ENCODE measurements around the gene BRCA2.

Gene BRCA2

DNA sequence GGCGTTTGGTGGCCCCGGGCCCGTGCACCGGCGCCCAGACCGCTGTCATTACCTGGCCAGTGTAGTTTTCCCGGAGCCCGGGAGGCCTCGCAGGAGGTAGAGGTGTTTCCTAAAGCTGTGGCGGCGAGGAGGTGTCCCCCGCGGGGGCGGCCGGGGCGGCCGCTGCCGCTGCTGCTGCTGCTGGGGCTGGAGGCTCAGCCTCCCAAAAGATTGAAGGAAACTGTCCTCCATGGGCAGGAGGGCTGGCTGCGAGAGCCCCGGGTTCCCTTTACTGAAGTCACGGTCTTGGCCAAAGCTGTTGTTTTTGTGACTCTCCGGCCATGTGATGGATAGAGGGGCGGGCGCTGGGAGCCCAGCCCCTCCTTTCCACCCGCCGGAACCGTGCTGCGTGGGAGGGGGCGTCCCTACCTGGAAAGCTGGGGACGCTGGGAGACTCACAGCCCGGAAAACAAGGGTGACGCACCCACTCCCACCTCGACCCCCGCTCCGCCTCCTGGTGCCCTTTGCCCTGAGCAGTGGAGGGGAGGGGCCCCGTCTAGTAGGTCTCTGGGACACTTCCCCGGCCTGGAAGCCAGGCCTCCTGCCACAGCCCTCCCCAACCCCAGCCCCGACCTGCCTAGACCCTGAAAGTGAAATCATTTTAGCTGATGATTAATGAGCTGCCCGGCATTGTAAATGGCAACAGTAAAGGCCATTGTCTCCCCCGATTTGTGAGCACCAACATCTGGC, 112.7 kb downstream of the BRCA2 start, which contains the start of gene N4BP2L1:
TSS of gene N4BP2L1 (minus strand) at position 279 of the 729 bp plus-strand sequence. CDS start at position 231, 48 bp downstream.
- no peak for DNase-seq (ENCODE audit: low read depth, low spot score)
- peak within 1 kb of the TSS; percentile 59 for H3K4me3 ChIP-seq (ENCODE audit: low read depth, low read length)
- ChIA-PET POLR2A (interaction anchor here (0.6 kb wide), 1 partner anchor 72 kb away, joined by 5 read pairs; no protein-coding TSS in a partner anchor), CTCF (interaction anchor here (1.3 to 2.0 kb wide), 2 partner anchors 13 to 153 kb away, joined by 3 to 4 read pairs; no protein-coding TSS in a partner anchor)
- TF ChIP-seq, protein P1, sequence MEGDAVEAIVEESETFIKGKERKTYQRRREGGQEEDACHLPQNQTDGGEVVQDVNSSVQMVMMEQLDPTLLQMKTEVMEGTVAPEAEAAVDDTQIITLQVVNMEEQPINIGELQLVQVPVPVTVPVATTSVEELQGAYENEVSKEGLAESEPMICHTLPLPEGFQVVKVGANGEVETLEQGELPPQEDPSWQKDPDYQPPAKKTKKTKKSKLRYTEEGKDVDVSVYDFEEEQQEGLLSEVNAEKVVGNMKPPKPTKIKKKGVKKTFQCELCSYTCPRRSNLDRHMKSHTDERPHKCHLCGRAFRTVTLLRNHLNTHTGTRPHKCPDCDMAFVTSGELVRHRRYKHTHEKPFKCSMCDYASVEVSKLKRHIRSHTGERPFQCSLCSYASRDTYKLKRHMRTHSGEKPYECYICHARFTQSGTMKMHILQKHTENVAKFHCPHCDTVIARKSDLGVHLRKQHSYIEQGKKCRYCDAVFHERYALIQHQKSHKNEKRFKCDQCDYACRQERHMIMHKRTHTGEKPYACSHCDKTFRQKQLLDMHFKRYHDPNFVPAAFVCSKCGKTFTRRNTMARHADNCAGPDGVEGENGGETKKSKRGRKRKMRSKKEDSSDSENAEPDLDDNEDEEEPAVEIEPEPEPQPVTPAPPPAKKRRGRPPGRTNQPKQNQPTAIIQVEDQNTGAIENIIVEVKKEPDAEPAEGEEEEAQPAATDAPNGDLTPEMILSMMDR (IDR thresholded peaks at IDR 0.05; ENCODE audit: insufficient read depth, low read length, missing control alignments), result no peak

DNA sequence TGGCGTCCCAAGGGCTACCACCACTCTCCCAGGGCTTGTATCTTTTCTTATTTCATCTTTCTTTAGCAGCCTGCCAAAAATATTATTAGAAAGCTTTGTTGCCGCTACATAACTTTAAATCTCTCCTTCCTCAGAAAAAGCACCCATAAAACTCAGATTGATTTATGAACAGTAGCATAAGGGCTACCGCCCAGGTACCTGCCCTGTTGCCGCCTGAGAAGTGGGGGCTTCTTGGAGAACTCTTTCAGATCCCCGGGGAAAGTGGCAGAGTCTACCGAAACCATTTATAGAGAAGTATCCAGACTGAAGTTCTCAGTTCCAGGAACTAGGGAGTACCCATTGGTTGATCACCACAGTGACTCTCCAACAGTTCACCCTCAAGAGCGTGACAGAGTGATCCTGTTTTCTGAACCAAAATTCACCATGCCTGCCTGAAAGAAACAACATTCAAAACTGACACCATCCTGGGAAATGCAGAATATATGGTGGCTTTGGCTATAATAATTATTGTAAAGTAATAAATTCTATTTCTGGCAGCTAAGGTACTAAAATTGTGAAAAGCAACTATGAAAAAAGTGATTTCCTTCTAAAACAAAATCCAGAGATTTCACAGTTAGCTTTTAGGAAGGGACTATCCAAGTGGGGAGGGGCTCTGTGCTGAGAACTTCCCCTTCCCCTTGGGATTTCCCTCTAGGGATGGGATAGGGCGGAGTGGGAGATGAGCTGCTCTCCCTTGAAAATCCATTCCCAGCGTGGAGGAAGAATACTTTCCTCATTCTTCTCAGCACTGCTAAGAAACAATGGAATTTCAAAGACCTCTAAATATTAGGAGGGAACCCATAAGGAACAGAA, 113.5 kb downstream of the BRCA2 start:
- POLR2A ChIA-PET, result interaction anchor here (0.6 kb wide), 1 partner anchor 73 kb away, joined by 5 read pairs; no protein-coding TSS in a partner anchor
- DNase-seq (ENCODE audit: low read depth, low spot score), result no peak
- H3K4me3 ChIP-seq (ENCODE audit: low read depth, low read length), result peak overlapping the region; percentile 59
- CTCF ChIA-PET, result interaction anchor here (1.3 to 2.0 kb wide), 3 partner anchors 10 to 152 kb away, joined by 3 to 4 read pairs (median 4); no protein-coding TSS in a partner anchor
- TF ChIP-seq, protein P1 (IDR thresholded peaks at IDR 0.05; ENCODE audit: insufficient read depth, low read length, missing control alignments), result no peak

DNA sequence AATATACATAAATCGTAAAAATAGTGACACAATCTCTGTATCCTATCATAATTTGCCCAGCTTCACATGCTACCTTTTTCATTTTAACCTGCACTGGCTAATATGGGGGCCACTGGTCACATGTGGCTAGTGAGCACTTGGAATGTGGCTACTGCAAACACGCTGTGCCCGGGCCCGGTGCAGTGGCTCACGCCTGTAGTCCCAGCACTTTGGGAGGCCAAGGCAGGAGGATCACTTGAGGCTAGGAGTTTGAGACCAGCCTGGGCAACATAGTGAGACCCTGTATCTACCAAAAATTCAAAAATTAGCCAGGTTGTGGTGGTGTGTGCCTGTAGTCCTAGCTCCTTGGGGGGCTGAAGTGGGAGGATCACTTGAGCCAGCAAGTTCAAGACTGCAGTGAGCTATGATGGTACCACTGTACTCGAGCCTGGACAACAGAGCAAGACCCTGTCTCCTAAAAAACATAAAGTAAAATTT, 114.2 kb downstream of the BRCA2 start:
- H3K4me3 ChIP-seq (ENCODE audit: low read depth, low read length), result no peak overlapping the region
- TF ChIP-seq, protein P1 (IDR thresholded peaks at IDR 0.05; ENCODE audit: insufficient read depth, low read length, missing control alignments), result no peak

DNA sequence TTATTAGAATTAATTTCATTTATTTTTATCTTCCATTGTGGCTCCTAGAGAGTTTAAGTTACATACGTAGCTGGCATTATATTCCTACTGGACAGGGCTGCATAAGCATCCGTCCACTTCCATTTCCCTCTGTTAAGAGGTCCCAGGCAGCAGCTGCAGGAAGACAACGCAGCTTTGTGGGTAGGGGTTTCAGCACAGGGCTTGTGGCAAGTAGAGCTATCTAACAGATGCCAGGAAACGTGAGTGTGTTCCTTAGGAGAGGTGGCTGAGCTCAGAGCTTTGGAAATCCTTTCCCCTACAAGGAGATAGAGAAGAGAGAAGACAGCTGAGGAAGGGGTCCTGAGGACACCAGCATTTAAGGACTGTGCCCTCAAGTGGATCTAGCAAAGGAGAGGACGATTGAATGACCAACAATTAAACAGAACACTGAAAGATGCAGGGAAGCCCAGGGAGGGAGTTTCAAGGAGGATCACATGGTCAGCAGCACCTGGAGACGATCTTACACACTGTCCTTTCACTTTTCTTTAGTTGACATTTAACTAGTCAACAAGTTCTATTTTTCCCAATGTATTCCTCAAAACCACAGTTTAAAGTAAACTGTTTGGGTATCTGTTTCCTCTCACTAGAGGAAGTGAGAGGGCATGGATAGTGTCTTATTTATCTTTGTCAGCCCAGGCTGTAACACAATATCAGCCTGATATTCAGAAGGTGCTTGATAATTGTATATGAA, 114.9 kb downstream of the BRCA2 start:
- POLR2A ChIA-PET, result no interaction called here

More for the DNA sequence above, 114.2 kb downstream of the BRCA2 start:
- CTCF ChIA-PET, result interaction anchor here (1.3 to 2.0 kb wide), 2 partner anchors 9 to 151 kb away, joined by 4 read pairs; no protein-coding TSS in a partner anchor
- POLR2A ChIA-PET, result no interaction called here
- no peak for DNase-seq (ENCODE audit: low read depth, low spot score)

DNA sequence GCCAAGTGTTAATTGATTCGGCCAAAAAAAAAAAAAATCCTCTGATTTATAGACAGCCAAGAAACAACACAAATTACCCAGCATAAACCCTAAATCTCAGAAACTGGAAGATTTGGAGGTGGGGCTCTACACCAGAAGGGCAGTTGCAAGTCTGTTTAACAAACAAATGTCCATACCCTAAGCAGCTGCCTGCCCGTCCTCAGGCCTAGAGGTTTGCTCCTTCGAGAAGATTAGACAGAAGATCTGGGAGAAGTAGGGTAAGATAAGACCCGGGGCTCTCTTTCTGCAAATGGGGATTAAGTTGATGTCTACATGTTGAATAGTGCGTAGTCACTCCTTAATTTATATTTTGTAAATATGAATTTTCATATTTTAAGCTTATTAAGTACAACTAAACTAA, 116.1 kb downstream of the BRCA2 start:
- TF ChIP-seq, protein P1 (IDR thresholded peaks at IDR 0.05; ENCODE audit: insufficient read depth, low read length, missing control alignments), result no peak
- POLR2A ChIA-PET, result no interaction called here
- CTCF ChIA-PET, result interaction anchor here (0.8 kb wide), 1 partner anchor 521 kb away, joined by 3 read pairs; no protein-coding TSS in a partner anchor

More for the DNA sequence above, 114.9 kb downstream of the BRCA2 start:
- no peak overlapping the region for H3K4me3 ChIP-seq (ENCODE audit: low read depth, low read length)
- TF ChIP-seq, protein P1 (IDR thresholded peaks at IDR 0.05; ENCODE audit: insufficient read depth, low read length, missing control alignments), result no peak
- DNase-seq (ENCODE audit: low read depth, low spot score), result no peak
- CTCF ChIA-PET, result interaction anchor here (1.3 kb wide), 1 partner anchor 9 kb away, joined by 4 read pairs; no protein-coding TSS in a partner anchor

More for the DNA sequence above, 116.1 kb downstream of the BRCA2 start:
- no peak overlapping the region for H3K4me3 ChIP-seq (ENCODE audit: low read depth, low read length)
- DNase-seq (ENCODE audit: low read depth, low spot score), result no peak

Measured in AG04449 (cell line).